BLaER1 (cell line): ENCODE data around the gene PLPP7.
"Not testable (repeated sequence)": the region's sequence is repeated elsewhere in the genome, so short reads cannot be mapped to it uniquely, and the experiment has no call there.

Source experiments
- H3K27ac ChIP-seq: shearing (Covaris generic); formaldehyde crosslinking; 2 replicates; pipeline ENCODE4 v1.8.1; 2022
- H3K27me3 ChIP-seq: shearing (Covaris generic); formaldehyde crosslinking; 2 replicates; pipeline ENCODE4 v1.8.1; 2022
- H3K36me3 ChIP-seq: shearing (Covaris generic); formaldehyde crosslinking; 2 replicates; pipeline ENCODE4 v1.8.1; 2022
- H3K4me1 ChIP-seq: shearing (Covaris generic); formaldehyde crosslinking; 2 replicates; pipeline ENCODE4 v1.8.1; 2022
- H3K4me2 ChIP-seq: shearing (Covaris generic); formaldehyde crosslinking; 2 replicates; pipeline ENCODE4 v1.8.1; 2022
- H3K4me3 ChIP-seq: shearing (Covaris generic); formaldehyde crosslinking; 2 replicates; pipeline ENCODE4 v1.8.1; 2022
- H3K9ac ChIP-seq: shearing (Covaris generic); formaldehyde crosslinking; 2 replicates; pipeline ENCODE4 v1.8.1; 2022
- H3K9me3 ChIP-seq: shearing (Covaris generic); formaldehyde crosslinking; 2 replicates; pipeline ENCODE4 v1.8.1; 2022
- H4K20me1 ChIP-seq: shearing (Covaris generic); formaldehyde crosslinking; 2 replicates; pipeline ENCODE4 v1.8.1; 2022
- Cebpa-rat ChIP-seq: shearing (Covaris generic); IDR thresholded peaks from 2 replicates; pipeline ENCODE4 v1.8.1; 2022

The PLPP7 gene

GRCh38 chr9:131346559-131346958 is 57.0 kb downstream of the PLPP7 start:
- Histone ChIP-seq H3K9ac (no peak overlapping the region), H3K36me3 (no peaks in the 10 kb centered on the region), H3K27me3 (no peaks in the 10 kb centered on the region), H3K4me2 (no peak overlapping the region), H4K20me1 (no peaks in the 10 kb centered on the region), H3K9me3 (no peaks in the 10 kb centered on the region), H3K27ac (no peak overlapping the region), H3K4me3 (no peak overlapping the region), H3K4me1 (peaks cover 40% of the 10 kb centered on the region)
- no peak for TF ChIP-seq Cebpa-rat

DNA sequence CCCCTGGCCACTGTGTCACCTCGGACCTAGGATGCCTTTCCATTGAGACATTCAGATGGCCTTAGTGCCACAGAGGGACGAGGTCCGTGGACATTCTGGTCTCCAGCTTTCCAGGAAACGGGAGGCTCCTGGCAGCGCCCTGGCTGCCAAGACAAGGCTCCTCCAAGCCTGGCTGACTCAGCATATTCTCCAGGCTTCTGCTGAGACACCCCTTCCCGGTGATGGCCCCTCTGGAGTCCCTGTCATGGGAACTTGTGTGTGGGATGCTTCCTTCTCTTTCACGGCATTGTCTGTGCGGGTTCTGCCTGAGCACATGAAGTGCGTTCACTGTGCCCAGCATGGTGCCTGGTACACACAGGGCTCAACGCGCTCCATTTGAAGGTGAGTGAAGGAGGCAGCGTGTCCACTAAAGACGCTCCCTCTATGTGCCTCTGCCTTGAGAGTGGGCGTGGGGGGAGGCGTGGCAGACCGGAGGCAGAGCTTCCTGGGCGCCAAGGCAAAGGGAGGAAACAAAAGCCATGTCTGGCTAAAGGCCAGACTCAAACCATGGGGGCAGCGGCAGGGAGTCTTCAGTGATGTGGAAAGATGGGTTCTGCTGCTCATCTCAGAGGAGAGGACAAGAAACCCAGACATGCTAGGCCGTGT is 58.0 kb downstream of the PLPP7 start:
- TF ChIP-seq Cebpa-rat: no peak
- Histone ChIP-seq H3K4me1 (peaks cover 40% of the 10 kb centered on the region), H3K9me3 (no peaks in the 10 kb centered on the region), H4K20me1 (no peaks in the 10 kb centered on the region), H3K36me3 (no peaks in the 10 kb centered on the region), H3K27me3 (no peaks in the 10 kb centered on the region), H3K9ac (no peak overlapping the region), H3K4me3 (no peak overlapping the region), H3K27ac (no peak overlapping the region), H3K4me2 (no peak overlapping the region)

- Histone ChIP-seq H3K27me3 (no peaks in the 10 kb centered on the region), H3K27ac (no peak overlapping the region), H4K20me1 (no peaks in the 10 kb centered on the region), H3K9ac (no peak overlapping the region), H3K4me1 (peaks cover 33% of the 10 kb centered on the region), H3K9me3 (no peaks in the 10 kb centered on the region), H3K36me3 (no peaks in the 10 kb centered on the region), H3K4me3 (no peak overlapping the region), H3K4me2 (peak overlapping the region; percentile 88)
- TF ChIP-seq Cebpa-rat: no peak
These were observed 59.4 kb downstream of the PLPP7 start for GRCh38 chr9:131348631-131349521.

DNA sequence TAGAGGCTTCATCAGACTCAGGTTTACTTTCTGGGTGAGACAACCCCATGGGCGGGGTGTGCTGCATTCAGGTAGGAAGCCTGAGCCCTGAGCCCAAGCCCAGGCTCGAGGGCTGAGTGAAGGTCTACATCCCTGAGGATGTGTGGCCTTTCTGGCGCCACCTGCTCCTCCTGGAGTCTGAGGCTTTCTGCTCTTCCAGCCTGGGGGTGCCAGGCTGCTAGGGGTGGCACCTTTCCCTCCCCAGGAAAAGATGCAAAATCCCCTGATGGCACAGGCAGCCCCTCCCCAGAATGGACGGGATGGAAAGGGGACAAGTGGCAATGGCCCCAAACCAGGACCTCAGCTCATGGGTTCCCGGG is 60.0 kb downstream of the PLPP7 start:
- peak overlapping the region; percentile 67; the same call in 1 of the 2 replicates for H3K9ac ChIP-seq
- H3K4me1 ChIP-seq: peaks cover 29% of the 10 kb centered on the region
- no peaks in the 10 kb centered on the region for H4K20me1 ChIP-seq
- H3K4me3 ChIP-seq: peak overlapping the region; percentile 54; the same call in 1 of the 2 replicates
- peak overlapping the region; percentile 29 for H3K27ac ChIP-seq
- H3K4me2 ChIP-seq: peak overlapping the region; percentile 88
- no peaks in the 10 kb centered on the region for H3K9me3 ChIP-seq
- no peaks in the 10 kb centered on the region for H3K36me3 ChIP-seq
- TF ChIP-seq Cebpa-rat: no peak
- no peaks in the 10 kb centered on the region for H3K27me3 ChIP-seq

- H3K9ac ChIP-seq: peak overlapping the region; percentile 67
- H4K20me1 ChIP-seq: no peaks in the 10 kb centered on the region
- peaks cover 29% of the 10 kb centered on the region for H3K4me1 ChIP-seq
- no peaks in the 10 kb centered on the region for H3K36me3 ChIP-seq
- H3K4me3 ChIP-seq: peak overlapping the region; percentile 54; the same call in 1 of the 2 replicates
- H3K9me3 ChIP-seq: no peaks in the 10 kb centered on the region
- peak overlapping the region; percentile 29 for H3K27ac ChIP-seq
- no peak for TF ChIP-seq Cebpa-rat
- H3K27me3 ChIP-seq: no peaks in the 10 kb centered on the region
- H3K4me2 ChIP-seq: peak overlapping the region; percentile 88
These were observed 60.5 kb downstream of the PLPP7 start for GRCh38 chr9:131349881-131350563.

DNA sequence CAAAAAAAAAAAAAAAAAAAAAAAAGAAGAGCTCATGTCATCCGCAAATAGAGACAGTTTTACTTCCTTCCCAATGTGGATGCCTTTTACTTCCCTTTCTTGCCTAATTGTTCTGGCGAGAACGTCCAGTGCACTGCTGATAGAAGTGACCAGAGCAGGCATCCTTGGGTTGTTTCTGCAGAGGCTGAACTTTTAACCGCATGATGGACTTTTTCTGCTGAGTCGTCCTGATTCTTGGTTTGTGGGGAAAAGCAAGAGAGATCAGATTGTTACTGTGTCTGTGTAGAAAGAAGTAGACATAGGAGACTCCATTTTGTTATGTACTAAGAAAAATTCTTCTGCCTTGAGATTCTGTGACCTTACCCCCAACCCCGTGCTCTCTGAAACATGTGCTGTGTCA is 67.0 kb downstream of the PLPP7 start:
- not testable (repeated sequence) for H3K9ac ChIP-seq, H3K36me3 ChIP-seq, H3K9me3 ChIP-seq, H3K27me3 ChIP-seq, H3K4me3 ChIP-seq, H3K27ac ChIP-seq, H4K20me1 ChIP-seq
- Histone ChIP-seq H3K4me1 (peaks cover 20% of the 10 kb centered on the region), H3K4me2 (peak overlapping the region; percentile 39; the same call in 1 of the 2 replicates)

DNA sequence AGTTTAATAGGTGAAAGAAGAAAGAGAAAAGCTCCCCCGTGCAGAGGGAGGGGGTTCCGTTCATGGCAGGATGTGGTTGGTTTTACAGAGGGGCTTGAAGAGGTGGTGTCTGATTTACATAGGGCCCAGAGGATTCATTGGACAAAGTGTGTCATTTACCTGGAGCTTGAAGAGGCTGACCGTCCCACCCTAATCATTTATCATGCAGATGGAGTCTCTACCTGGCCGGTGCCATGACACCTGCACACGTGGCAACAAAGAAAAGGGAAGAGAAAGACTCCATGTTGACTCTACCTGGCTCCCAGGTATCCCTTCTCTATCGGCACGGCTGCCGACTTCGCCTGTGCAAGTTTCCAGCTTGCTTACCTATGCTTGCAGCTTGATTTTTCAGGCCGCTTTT is 69.0 kb downstream of the PLPP7 start:
- H3K9ac ChIP-seq: no peak overlapping the region
- peaks cover 34% of the 10 kb centered on the region for H3K4me1 ChIP-seq
- no peaks in the 10 kb centered on the region for H3K27me3 ChIP-seq
- no peak for TF ChIP-seq Cebpa-rat
- H3K4me3 ChIP-seq: no peak overlapping the region
- no peaks in the 10 kb centered on the region for H3K36me3 ChIP-seq
- H3K9me3 ChIP-seq: no peaks in the 10 kb centered on the region
- no peak overlapping the region for H3K4me2 ChIP-seq
- no peak overlapping the region for H3K27ac ChIP-seq
- no peaks in the 10 kb centered on the region for H4K20me1 ChIP-seq
